ENCODE measurements around the gene OASL.

Gene OASL

DNA sequence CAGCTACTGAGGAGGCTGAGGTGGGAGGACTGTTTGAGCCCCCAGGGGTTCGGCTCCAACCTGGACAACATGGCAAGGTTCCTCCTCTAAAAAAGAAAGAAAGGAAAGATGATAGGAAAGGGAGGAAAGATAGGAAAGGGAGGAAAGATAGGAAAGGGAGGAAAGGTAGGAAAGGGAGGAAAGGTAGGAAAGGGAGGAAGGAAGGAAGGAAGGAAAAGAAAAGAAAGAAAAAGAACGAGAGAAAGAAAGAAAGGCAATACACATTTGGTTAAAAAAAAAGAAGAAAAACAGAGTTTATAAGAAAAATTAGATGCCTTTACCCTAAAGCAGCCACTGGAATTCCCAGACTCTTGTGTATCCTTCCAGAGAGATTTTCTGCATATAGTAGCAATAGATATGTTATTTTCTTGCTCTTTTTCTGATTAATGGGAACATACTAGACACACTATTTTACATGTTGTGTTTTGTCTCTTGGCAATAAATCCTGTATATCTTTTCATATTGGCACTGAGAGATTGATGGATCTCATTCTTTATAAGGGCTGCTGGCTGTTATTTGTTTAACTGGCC lies 48.5 kb downstream of the OASL start:
- H3K27me3 Mint-ChIP-seq: no peaks in the 10 kb centered on the region
- H3K27ac Mint-ChIP-seq (ENCODE audit: low read depth): no peak overlapping the region
- peaks cover 1% of the 10 kb centered on the region for H3K36me3 Mint-ChIP-seq (ENCODE audit: insufficient read depth)
- DNase-seq (ENCODE audit: low spot score in 2 of 2) (no peak), ATAC-seq (replicated peaks; ENCODE audit: extremely low read depth, poor library complexity, severe bottlenecking) (no peak)
- H3K4me3 Mint-ChIP-seq: no peak overlapping the region
- H3K9me3 Mint-ChIP-seq: peaks cover 5% of the 10 kb centered on the region
- no peaks in the 10 kb centered on the region for H3K4me1 Mint-ChIP-seq

DNA sequence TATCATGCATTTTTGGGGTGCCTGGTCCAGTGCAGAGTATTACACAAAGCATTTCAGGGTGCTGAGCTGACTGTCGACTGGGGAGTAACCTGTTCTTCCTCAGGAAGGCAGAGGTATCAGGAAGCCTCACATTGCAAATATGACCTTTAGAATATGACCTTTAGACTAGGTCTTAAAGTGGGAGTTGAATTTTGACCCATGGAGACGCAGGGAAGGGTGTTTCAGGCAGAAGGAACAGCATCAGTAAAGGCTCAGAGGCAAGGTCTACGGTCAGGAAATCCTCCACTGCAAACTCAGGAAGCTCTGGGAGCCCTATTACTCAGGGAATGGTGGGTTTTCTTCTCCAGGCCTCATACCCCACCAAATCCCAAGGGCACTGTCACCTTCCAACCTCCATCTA lies 49.4 kb downstream of the OASL start:
- ATAC-seq (replicated peaks; ENCODE audit: extremely low read depth, poor library complexity, severe bottlenecking): no peak
- DNase-seq (ENCODE audit: low spot score in 2 of 2): no peak
- no peaks in the 10 kb centered on the region for H3K9me3 Mint-ChIP-seq
- no peaks in the 10 kb centered on the region for H3K27me3 Mint-ChIP-seq
- H3K4me1 Mint-ChIP-seq: no peaks in the 10 kb centered on the region
- H3K4me3 Mint-ChIP-seq: no peak overlapping the region
- peaks cover 1% of the 10 kb centered on the region for H3K36me3 Mint-ChIP-seq (ENCODE audit: insufficient read depth)
- H3K27ac Mint-ChIP-seq (ENCODE audit: low read depth): no peak overlapping the region

DNA sequence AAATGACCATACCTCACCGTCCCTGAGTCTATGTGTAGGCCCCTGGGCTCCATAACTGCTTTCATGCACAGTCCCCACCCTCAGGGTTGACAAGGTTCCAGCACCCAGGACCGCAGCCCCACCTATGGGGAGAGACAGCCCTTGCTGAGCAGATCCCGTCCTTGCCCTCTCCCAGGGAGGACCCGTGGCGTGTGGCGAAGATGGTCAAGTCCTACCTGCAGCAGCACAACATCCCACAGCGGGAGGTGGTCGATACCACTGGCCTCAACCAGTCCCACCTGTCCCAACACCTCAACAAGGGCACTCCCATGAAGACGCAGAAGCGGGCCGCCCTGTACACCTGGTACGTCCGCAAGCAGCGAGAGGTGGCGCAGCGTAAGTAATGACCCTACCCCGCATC lies 50.4 kb downstream of the OASL start:
- Mint-ChIP-seq H3K4me1 (no peaks in the 10 kb centered on the region), H3K27ac (ENCODE audit: low read depth) (no peak overlapping the region), H3K4me3 (no peak overlapping the region), H3K27me3 (no peaks in the 10 kb centered on the region), H3K9me3 (no peaks in the 10 kb centered on the region), H3K36me3 (ENCODE audit: insufficient read depth) (peaks cover 1% of the 10 kb centered on the region)
- DNase-seq (ENCODE audit: low spot score in 2 of 2) (no peak), ATAC-seq (replicated peaks; ENCODE audit: extremely low read depth, poor library complexity, severe bottlenecking) (no peak)

GRCh38 chr12:120988234-120988633 lies 50.8 kb downstream of the OASL start:
- ATAC-seq (replicated peaks; ENCODE audit: extremely low read depth, poor library complexity, severe bottlenecking) (no peak), DNase-seq (ENCODE audit: low spot score in 2 of 2) (no peak)
- Mint-ChIP-seq H3K9me3 (no peaks in the 10 kb centered on the region), H3K27me3 (no peaks in the 10 kb centered on the region), H3K36me3 (ENCODE audit: insufficient read depth) (peaks cover 3% of the 10 kb centered on the region), H3K4me1 (no peaks in the 10 kb centered on the region), H3K27ac (ENCODE audit: low read depth) (no peak overlapping the region), H3K4me3 (no peak overlapping the region)

GRCh38 chr12:120984351-120984898 lies 54.6 kb downstream of the OASL start:
- Mint-ChIP-seq H3K36me3 (ENCODE audit: insufficient read depth) (peaks cover 2% of the 10 kb centered on the region), H3K4me3 (no peak overlapping the region), H3K4me1 (no peaks in the 10 kb centered on the region), H3K27ac (ENCODE audit: low read depth) (no peak overlapping the region), H3K9me3 (no peaks in the 10 kb centered on the region), H3K27me3 (no peaks in the 10 kb centered on the region)
- ATAC-seq (replicated peaks; ENCODE audit: extremely low read depth, poor library complexity, severe bottlenecking): no peak
- DNase-seq (ENCODE audit: low spot score in 2 of 2): no peak

- Mint-ChIP-seq H3K27ac (ENCODE audit: low read depth) (no peak overlapping the region), H3K9me3 (no peaks in the 10 kb centered on the region), H3K27me3 (no peaks in the 10 kb centered on the region), H3K4me3 (no peak overlapping the region), H3K4me1 (no peaks in the 10 kb centered on the region), H3K36me3 (ENCODE audit: insufficient read depth) (peaks cover 2% of the 10 kb centered on the region)
- ATAC-seq (replicated peaks; ENCODE audit: extremely low read depth, poor library complexity, severe bottlenecking) (no peak), DNase-seq (ENCODE audit: low spot score in 2 of 2) (no peak)
Measured at GRCh38 chr12:120983759-120984158, 55.3 kb downstream of the OASL start.

GRCh38 chr12:120982659-120983058 lies 56.4 kb downstream of the OASL start:
- H3K27me3 Mint-ChIP-seq: no peaks in the 10 kb centered on the region
- DNase-seq (ENCODE audit: low spot score in 2 of 2): no peak
- H3K9me3 Mint-ChIP-seq: no peaks in the 10 kb centered on the region
- H3K27ac Mint-ChIP-seq (ENCODE audit: low read depth): no peak overlapping the region
- ATAC-seq (replicated peaks; ENCODE audit: extremely low read depth, poor library complexity, severe bottlenecking): no peak
- peaks cover 2% of the 10 kb centered on the region for H3K36me3 Mint-ChIP-seq (ENCODE audit: insufficient read depth)
- no peak overlapping the region for H3K4me3 Mint-ChIP-seq
- H3K4me1 Mint-ChIP-seq: no peaks in the 10 kb centered on the region

GRCh38 chr12:120981407-120981941 lies 57.6 kb downstream of the OASL start:
- no peaks in the 10 kb centered on the region for H3K9me3 Mint-ChIP-seq
- no peak overlapping the region for H3K4me3 Mint-ChIP-seq
- no peaks in the 10 kb centered on the region for H3K27me3 Mint-ChIP-seq
- H3K4me1 Mint-ChIP-seq: no peaks in the 10 kb centered on the region
- ATAC-seq (replicated peaks; ENCODE audit: extremely low read depth, poor library complexity, severe bottlenecking): no peak
- DNase-seq (ENCODE audit: low spot score in 2 of 2): no peak
- H3K27ac Mint-ChIP-seq (ENCODE audit: low read depth): no peak overlapping the region
- peaks cover 2% of the 10 kb centered on the region for H3K36me3 Mint-ChIP-seq (ENCODE audit: insufficient read depth)

- ATAC-seq (replicated peaks; ENCODE audit: extremely low read depth, poor library complexity, severe bottlenecking): no peak
- Mint-ChIP-seq H3K9me3 (no peaks in the 10 kb centered on the region), H3K4me3 (no peak overlapping the region), H3K27ac (ENCODE audit: low read depth) (no peak overlapping the region), H3K36me3 (ENCODE audit: insufficient read depth) (peaks cover 2% of the 10 kb centered on the region), H3K4me1 (no peaks in the 10 kb centered on the region), H3K27me3 (no peaks in the 10 kb centered on the region)
- no peak for DNase-seq (ENCODE audit: low spot score in 2 of 2)
Measured at GRCh38 chr12:120980800-120981368, 58.2 kb downstream of the OASL start.

GRCh38 chr12:120979862-120980696 lies 59.0 kb downstream of the OASL start:
- H3K4me3 Mint-ChIP-seq: no peak overlapping the region
- peaks cover 2% of the 10 kb centered on the region for H3K36me3 Mint-ChIP-seq (ENCODE audit: insufficient read depth)
- no peak overlapping the region for H3K27ac Mint-ChIP-seq (ENCODE audit: low read depth)
- H3K27me3 Mint-ChIP-seq: no peaks in the 10 kb centered on the region
- no peaks in the 10 kb centered on the region for H3K4me1 Mint-ChIP-seq
- ATAC-seq (replicated peaks; ENCODE audit: extremely low read depth, poor library complexity, severe bottlenecking) (no peak), DNase-seq (ENCODE audit: low spot score in 2 of 2) (no peak)
- no peaks in the 10 kb centered on the region for H3K9me3 Mint-ChIP-seq

GRCh38 chr12:120979220-120979861 lies 59.7 kb downstream of the OASL start:
- DNase-seq (ENCODE audit: low spot score in 2 of 2) (no peak), ATAC-seq (replicated peaks; ENCODE audit: extremely low read depth, poor library complexity, severe bottlenecking) (no peak)
- H3K27ac Mint-ChIP-seq (ENCODE audit: low read depth): no peak overlapping the region
- H3K4me3 Mint-ChIP-seq: no peak overlapping the region
- no peaks in the 10 kb centered on the region for H3K9me3 Mint-ChIP-seq
- no peaks in the 10 kb centered on the region for H3K4me1 Mint-ChIP-seq
- H3K36me3 Mint-ChIP-seq (ENCODE audit: insufficient read depth): peaks cover 2% of the 10 kb centered on the region
- no peaks in the 10 kb centered on the region for H3K27me3 Mint-ChIP-seq

Measured in central memory CD8-positive, alpha-beta T cell (primary cell).